Sigmoid colon (tissue), 7 donors: Measurements from ENCODE around the gene SLC26A6. TPM values are rescaled to one million over a fixed set of nuclear protein-coding genes. Genes with fewer than 3 reads are reported as not detected.

ENCODE experiments used
- DNase-seq: peaks from one replicate; pipeline ENCODE4 v3.0.0-alpha.2; 2019
- H3K27ac ChIP-seq, 4 donors: fragments of 200-600 bp; sonication (generic); one replicate each; pipeline ENCODE4 v1.5.1; 2016 to 2019; ENCODE audit warnings: mild to moderate bottlenecking in 1 of 4
- H3K27me3 ChIP-seq, 3 donors: fragments of 200-600 bp; sonication (generic); one replicate each; pipeline ENCODE4 v1.5.1; 2019; ENCODE audit warnings: mild to moderate bottlenecking in 1 of 3
- H3K36me3 ChIP-seq, 4 donors: fragments of 200-600 bp; sonication (generic); one replicate each; pipeline ENCODE4 v1.5.1; 2016 to 2019
- H3K4me1 ChIP-seq, 4 donors: fragments of 200-600 bp; sonication (generic); one replicate each; pipeline ENCODE4 v1.5.1; 2017 to 2019
- H3K4me3 ChIP-seq, 4 donors: fragments of 200-600 bp; sonication (generic); one replicate each; pipeline ENCODE4 v1.5.1; 2017 to 2019; ENCODE audit warnings: mild to moderate bottlenecking in 2 of 4, moderate library complexity in 1 of 4
- H3K9me3 ChIP-seq, 4 donors: fragments of 200-600 bp in 3 of 4; sonication (generic) in 3 of 4; one replicate each; pipeline versions ENCODE4 v1.5.1 to v1.6.1; 2013 to 2019
- EP300 ChIP-seq, 4 donors: sonication (generic); formaldehyde crosslinking; IDR thresholded peaks; one replicate each; pipeline ENCODE4 v1.6.1; 2017; ENCODE audit warnings: antibody characterized with exemption in 4 of 4
- POLR2A ChIP-seq, 2 donors: fragments of 450-650 bp; IDR thresholded peaks; one replicate each; pipeline ENCODE4 v1.6.1; 2016; ENCODE audit warnings: antibody characterized with exemption in 2 of 2, mild to moderate bottlenecking in 2 of 2, moderate library complexity in 2 of 2
- POLR2AphosphoS5 ChIP-seq, 4 donors: sonication (generic); formaldehyde crosslinking; IDR thresholded peaks; one replicate each; pipeline ENCODE4 v1.6.1; 2017; ENCODE audit warnings: antibody characterized with exemption in 4 of 4
- WGBS, 2 donors: extraction: QIAGEN DNeasy Blood & Tissue Kit; methylation state at CpG; one replicate each; pipeline ENCODE4 v1.1.7; 2013; 5-methylcytosine and 5-hydroxymethylcytosine counted together
- intact Hi-C: fragments of 100-400 bp; cut with DNase I; formaldehyde crosslinking; loops from one replicate; pipeline ENCODE4 v1.15.1; 2023
- polyA plus RNA-seq, 3 donors: library from polyadenylated mRNA; stranded (reverse); fragments of 200-250 nt; gene quantifications; one replicate each; pipeline ENCODE4 v1.2.3, GENCODE V29; 2013
- total RNA-seq, 4 donors: library from RNA; depleted of rRNA; stranded (reverse); fragments of >200 nt; gene quantifications; one replicate each; pipeline ENCODE4 v1.1.0, GENCODE V29; 2016
- TF ChIP-seq, protein P1 (sequence below), 4 experiments: fragments of 450-650 bp in 3 of 4; fragments of 200-600 bp in 1 of 4; IDR thresholded peaks; one replicate each; pipeline ENCODE4 v1.5.1; 2016 to 2019; ENCODE audit warnings: antibody characterized with exemption in 4 of 4, mild to moderate bottlenecking in 3 of 4, moderate library complexity in 2 of 4
- donor health status: healthy with polysubstance abuse.
- donor health status: Bipolar disorder and iron deficiency.
- donor health status: healthy.

Gene SLC26A6
- total and polyA plus RNA-seq, 7 donors, result 6.4 to 70.8 (median 16.8) TPM

DNA sequence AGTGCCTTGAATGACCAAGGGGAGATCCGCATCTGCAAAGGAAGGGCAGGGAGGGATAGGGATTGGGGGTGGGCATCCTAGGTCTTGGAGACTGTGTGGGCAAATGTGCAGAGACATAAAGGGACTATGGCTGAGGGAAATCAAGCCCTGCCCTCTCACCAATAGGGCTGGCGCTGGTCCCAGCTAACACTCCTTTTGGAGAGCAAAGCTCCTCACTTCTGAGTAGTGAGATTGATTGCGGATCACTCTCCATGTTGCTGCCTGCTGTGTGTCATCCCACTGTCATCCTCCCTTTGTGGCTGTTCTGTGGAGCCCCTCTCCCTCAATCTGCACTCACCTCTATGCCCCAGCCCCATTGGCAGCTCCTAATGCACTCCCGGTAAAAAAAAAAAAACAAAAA lies 29.7 kb upstream of the SLC26A6 start:
- H3K36me3 ChIP-seq, result no peaks in the 10 kb centered on the region
- H3K27me3 ChIP-seq, result peaks cover 24 to 44% (median 29%) of the 10 kb centered on the region in 3 donors
- WGBS, 2 donors, result 93 to 94% methylated on average over 4 of the region's 4 CpGs
- no peak for DNase-seq
- TF ChIP-seq, protein P1, sequence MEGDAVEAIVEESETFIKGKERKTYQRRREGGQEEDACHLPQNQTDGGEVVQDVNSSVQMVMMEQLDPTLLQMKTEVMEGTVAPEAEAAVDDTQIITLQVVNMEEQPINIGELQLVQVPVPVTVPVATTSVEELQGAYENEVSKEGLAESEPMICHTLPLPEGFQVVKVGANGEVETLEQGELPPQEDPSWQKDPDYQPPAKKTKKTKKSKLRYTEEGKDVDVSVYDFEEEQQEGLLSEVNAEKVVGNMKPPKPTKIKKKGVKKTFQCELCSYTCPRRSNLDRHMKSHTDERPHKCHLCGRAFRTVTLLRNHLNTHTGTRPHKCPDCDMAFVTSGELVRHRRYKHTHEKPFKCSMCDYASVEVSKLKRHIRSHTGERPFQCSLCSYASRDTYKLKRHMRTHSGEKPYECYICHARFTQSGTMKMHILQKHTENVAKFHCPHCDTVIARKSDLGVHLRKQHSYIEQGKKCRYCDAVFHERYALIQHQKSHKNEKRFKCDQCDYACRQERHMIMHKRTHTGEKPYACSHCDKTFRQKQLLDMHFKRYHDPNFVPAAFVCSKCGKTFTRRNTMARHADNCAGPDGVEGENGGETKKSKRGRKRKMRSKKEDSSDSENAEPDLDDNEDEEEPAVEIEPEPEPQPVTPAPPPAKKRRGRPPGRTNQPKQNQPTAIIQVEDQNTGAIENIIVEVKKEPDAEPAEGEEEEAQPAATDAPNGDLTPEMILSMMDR (IDR thresholded peaks at IDR 0.05), result no peak
- TF ChIP-seq EP300 (IDR thresholded peaks at IDR 0.05) (no peak), POLR2A (IDR thresholded peaks at IDR 0.05) (no peak), POLR2AphosphoS5 (IDR thresholded peaks at IDR 0.05) (no peak)
- H3K27ac ChIP-seq, result peak overlapping the region in 1 of 4 donors; percentile 81
- H3K4me3 ChIP-seq, result no peak overlapping the region
- peaks cover 0 to 33% (median 31%) of the 10 kb centered on the region in 4 donors for H3K4me1 ChIP-seq
- H3K9me3 ChIP-seq, result no peaks in the 10 kb centered on the region
- intact Hi-C loops, result no loop called here

DNA sequence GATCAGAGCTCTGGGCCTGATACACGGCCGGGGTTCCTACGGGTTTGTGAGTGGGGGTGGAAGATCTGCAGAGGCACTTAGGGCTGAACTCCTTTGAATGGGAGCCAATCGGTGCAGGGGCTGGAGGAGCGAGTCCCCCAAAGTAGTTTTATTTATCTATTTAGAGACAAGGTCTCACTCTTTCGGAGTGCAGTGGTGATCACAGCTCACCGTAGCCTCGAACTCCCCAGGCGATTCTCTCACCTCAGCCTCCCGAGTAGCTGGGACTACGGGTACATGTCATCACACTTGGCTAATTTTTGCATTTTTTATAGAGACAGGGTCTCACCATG lies 29.0 kb upstream of the SLC26A6 start:
- Histone ChIP-seq H3K27me3 (peaks cover 24 to 51% (median 29%) of the 10 kb centered on the region in 3 donors), H3K9me3 (no peaks in the 10 kb centered on the region), H3K4me1 (peaks cover 0 to 33% (median 31%) of the 10 kb centered on the region in 4 donors), H3K27ac (peak overlapping the region in 3 of 4 donors; percentile 60 to 85 (median 81)), H3K36me3 (no peaks in the 10 kb centered on the region), H3K4me3 (peak overlapping the region in 1 of 4 donors; percentile 55)
- intact Hi-C loops, result no loop called here
- DNase-seq, result no peak
- 62 to 63% methylated on average over 11 of the region's 11 CpGs for WGBS, 2 donors
- TF ChIP-seq, protein P1 (IDR thresholded peaks at IDR 0.05), result peak in 1 of 4 experiments; percentile 34
- no peak for TF ChIP-seq POLR2A (IDR thresholded peaks at IDR 0.05)

DNA sequence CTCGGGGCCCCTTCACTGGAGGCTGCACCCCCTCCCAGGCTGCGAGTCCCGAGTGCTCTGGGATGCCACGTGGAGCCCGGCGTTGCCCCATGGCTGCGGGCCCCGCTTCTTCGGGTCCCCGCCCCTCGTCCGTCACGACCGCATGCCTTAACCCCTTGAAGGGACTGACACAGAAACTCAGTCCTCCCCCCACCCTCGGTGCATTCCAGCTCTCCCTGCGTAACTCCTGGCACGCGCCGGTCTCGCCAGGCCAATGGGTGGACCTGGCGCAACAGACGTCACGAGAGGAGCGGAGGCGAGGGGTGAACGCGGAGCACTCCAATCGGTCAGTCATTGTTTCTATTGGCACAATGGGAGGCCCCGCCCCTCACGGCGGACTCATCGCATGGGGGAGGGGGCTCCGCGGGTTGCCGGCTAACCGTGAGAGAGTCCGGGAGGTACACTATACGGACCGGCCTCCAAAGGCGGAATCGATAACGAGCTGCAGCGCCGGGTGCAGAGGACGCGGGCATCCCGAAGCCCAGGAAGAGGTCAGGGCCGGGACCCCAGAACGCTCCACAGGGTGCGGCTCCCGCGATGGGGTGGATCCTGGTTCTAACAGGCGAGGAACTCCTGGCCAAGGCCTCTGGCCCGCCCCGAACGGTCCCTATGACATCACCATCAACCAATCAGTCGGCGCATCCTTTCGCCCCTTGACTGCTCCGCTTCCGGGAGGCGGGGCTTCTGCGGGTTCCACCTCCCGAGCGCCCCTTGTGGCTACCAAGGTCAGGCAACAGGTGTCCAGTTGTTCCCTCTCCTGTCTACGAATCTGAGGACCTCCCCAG lies 28.4 kb upstream of the SLC26A6 start:
- Histone ChIP-seq H3K27ac (peak overlapping the region; percentile 60 to 85 (median 76)), H3K4me1 (peaks cover 0 to 33% (median 31%) of the 10 kb centered on the region in 4 donors), H3K36me3 (no peaks in the 10 kb centered on the region), H3K9me3 (no peaks in the 10 kb centered on the region), H3K27me3 (peaks cover 24 to 53% (median 29%) of the 10 kb centered on the region in 3 donors), H3K4me3 (peak overlapping the region; percentile 21 to 55 (median 38))
- DNase-seq, result peak; percentile 91
- TF ChIP-seq EP300 (IDR thresholded peaks at IDR 0.05) (no peak), POLR2AphosphoS5 (IDR thresholded peaks at IDR 0.05) (peak; percentile 7 to 56 (median 45))
- TF ChIP-seq, protein P1 (IDR thresholded peaks at IDR 0.05), result peak in 2 of 4 experiments; percentile 39 to 46
- WGBS, 2 donors, result 1% methylated on average over 66 of the region's 66 CpGs
- intact Hi-C loops, result no loop called here

DNA sequence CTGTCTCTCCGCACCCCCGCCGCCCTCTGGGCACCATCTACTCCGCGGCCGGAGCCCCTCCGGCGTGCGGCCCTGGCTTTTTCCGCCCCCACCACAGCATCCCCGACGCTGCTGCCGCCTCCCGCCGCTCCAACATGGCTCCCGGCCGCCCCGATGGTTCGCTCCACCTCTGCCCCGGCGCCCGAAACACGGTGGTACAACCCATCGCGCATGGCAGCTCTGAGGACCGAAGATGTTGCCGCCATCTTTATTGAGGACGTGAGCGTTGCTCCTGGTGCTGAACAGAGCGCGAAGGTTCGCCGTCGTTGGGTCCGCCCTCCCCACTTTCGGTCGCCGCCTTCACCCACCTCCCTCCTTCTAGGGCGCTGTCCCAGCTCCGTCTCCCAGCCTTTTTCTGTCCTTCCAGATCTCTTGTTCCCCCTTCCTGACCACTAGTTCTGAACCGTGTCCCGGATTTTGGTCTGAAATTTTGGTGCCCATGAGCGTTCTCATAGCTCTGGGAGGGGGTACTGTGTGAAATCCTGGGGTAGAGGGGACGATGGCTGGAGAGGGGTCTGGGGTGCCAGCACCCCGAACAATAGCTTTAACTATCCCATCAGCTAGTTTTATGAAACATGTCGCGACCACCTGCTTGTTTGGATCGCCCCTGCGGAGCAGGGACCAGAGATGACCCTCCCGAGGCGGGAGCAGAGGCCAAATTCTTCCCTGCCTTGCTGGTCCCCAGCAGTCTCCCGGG lies 27.7 kb upstream of the SLC26A6 start, which contains the start of gene CELSR3:
Gene CELSR3 (minus strand): TSS at position 134 of the 736 bp plus-strand sequence. CDS start 252 bp downstream, outside the sequence.
- no peaks in the 10 kb centered on the region for H3K36me3 ChIP-seq
- peak within 1 kb of the TSS; percentile 21 to 55 (median 38) for H3K4me3 ChIP-seq
- no peak for DNase-seq
- peak in 2 of 4 donors; percentile 23 to 35 for TF ChIP-seq POLR2AphosphoS5 (IDR thresholded peaks at IDR 0.05)
- TF ChIP-seq, protein P1 (IDR thresholded peaks at IDR 0.05), result no peak
- H3K9me3 ChIP-seq, result no peaks in the 10 kb centered on the region
- H3K27me3 ChIP-seq, result peaks cover 24 to 56% (median 29%) of the 10 kb centered on the region in 3 donors
- WGBS, 2 donors, result 3 to 4% methylated on average over 52 of the region's 52 CpGs
- H3K27ac ChIP-seq, result peak within 1 kb of the TSS; percentile 60 to 85 (median 76)
- intact Hi-C loops, result no loop called here
- H3K4me1 ChIP-seq, result peaks cover 0 to 33% (median 31%) of the 10 kb centered on the region in 4 donors
